Hepatocyte (in vitro differentiated cells): ENCODE data around the gene C6orf141.

Experiments used
- EZH2 ChIP-seq: fragments of 200-600 bp; sonication (generic); IDR thresholded peaks from 2 replicates; pipeline ENCODE4 v1.6.1; 2016; ENCODE audit warnings: antibody characterized with exemption, mild to moderate bottlenecking, borderline replicate concordance
- TF ChIP-seq, protein P1 (sequence below): fragments of 200-600 bp; sonication (generic); IDR thresholded peaks from 2 replicates; pipeline ENCODE4 v1.5.1; 2016; ENCODE audit warnings: antibody characterized with exemption, mild to moderate bottlenecking; ENCODE audit not compliant: poor library complexity

DNA sequence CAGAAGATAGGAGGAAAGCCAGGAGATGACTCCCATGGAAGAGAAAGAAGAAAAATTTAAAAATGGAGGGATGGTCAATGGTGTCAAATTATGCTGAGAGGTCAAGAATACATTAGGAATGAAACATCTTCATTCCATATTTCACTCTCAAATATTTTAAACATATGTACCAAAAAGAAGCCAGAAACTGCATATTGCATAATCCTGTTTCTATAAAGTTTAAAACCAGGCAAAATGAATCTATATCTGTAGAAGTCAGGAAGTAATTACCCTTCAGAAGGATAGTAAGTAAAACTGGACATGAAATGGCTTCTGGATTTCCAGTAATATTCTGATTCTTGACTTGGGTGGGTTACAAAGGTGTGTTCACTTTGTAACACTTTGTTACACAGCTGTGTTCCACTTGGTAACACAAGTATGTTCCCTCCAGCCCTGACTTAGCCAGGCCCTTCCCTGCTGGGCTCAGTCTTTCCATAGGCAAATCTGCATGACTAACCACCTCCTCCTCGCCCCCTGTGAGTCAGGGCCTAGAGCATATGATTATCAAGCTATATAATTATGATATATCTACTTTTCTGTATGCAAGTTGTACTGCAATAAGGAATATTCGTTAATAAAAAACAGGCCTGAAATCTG is 20.2 kb upstream of the C6orf141 start:
- TF ChIP-seq, protein P1, sequence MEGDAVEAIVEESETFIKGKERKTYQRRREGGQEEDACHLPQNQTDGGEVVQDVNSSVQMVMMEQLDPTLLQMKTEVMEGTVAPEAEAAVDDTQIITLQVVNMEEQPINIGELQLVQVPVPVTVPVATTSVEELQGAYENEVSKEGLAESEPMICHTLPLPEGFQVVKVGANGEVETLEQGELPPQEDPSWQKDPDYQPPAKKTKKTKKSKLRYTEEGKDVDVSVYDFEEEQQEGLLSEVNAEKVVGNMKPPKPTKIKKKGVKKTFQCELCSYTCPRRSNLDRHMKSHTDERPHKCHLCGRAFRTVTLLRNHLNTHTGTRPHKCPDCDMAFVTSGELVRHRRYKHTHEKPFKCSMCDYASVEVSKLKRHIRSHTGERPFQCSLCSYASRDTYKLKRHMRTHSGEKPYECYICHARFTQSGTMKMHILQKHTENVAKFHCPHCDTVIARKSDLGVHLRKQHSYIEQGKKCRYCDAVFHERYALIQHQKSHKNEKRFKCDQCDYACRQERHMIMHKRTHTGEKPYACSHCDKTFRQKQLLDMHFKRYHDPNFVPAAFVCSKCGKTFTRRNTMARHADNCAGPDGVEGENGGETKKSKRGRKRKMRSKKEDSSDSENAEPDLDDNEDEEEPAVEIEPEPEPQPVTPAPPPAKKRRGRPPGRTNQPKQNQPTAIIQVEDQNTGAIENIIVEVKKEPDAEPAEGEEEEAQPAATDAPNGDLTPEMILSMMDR = no peak
- no peak for TF ChIP-seq EZH2
